Measurements from ENCODE around the gene MAP7.
"Not testable (repeated sequence)": the region's sequence is repeated elsewhere in the genome, so short reads cannot be mapped to it uniquely, and the experiment has no call there.

Gene MAP7

GRCh38 chr6:136412410-136412809 lies 137.8 kb downstream of the MAP7 start:
- DNase-seq: no peak

DNA sequence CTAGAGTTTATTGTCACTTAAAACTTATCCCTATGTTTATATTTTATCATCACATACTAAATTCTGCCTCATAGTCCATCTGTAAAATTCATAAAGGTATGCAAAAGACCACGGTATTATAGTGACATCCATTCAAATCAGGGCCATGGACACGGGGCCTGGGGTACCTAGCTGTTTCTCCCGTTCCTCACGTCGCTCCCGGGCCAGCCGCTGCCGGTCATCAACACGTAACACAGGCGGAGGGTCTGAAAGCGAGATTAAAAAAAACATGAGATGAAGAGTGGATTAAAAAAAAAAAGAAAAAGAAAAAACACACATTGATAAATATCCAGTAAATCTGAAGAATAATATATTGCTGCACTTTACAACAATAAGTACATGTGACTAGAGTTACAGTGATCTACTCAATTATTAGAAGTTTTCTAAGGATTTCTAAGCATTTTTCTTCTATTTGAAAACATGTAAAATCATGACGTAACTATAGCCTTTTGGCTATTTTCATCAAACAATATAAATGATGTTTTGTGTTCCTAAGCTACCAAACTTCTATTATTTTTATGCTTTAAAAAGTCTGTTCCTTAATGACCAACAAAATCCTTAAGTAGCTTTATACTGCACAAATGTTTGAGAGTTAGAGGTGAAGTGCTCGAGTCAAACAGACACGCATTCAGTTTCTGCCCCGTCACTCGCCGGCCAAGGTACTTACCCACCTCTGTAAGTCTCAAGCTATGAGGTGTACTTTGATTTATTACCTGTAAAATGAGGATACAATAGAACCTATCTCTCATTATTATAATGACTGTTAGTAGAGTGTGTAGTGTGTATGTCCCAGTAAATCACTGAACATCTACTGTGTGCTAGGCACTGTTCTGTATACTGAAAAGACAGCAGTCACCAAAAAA lies 138.5 kb downstream of the MAP7 start:
- no peak for DNase-seq

GRCh38 chr6:136411025-136411325 lies 139.2 kb downstream of the MAP7 start:
- no peak for DNase-seq

- no peak for DNase-seq
Observed at GRCh38 chr6:136410201-136411024, 139.8 kb downstream of the MAP7 start.

- DNase-seq: no peak
Observed at GRCh38 chr6:136409597-136409996, 140.6 kb downstream of the MAP7 start.

DNA sequence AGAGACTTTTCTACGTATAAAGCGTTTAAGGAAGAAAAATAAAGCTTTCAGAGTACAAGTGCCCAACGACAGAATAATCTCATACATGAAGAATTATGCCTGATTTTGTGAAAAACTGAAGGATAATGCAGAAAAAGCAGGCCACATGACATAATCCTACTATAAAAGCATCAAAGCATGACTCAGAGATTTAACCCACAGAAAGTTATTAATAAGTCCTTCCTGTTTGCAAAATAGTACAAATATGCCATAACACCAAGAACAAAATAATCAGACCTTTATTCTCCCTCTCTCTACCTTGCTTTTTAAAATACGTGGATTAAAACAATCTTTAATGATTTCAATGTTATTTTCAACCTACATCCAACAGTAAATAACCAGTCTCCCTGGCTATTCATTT lies 142.0 kb downstream of the MAP7 start:
- no peak for DNase-seq

DNA sequence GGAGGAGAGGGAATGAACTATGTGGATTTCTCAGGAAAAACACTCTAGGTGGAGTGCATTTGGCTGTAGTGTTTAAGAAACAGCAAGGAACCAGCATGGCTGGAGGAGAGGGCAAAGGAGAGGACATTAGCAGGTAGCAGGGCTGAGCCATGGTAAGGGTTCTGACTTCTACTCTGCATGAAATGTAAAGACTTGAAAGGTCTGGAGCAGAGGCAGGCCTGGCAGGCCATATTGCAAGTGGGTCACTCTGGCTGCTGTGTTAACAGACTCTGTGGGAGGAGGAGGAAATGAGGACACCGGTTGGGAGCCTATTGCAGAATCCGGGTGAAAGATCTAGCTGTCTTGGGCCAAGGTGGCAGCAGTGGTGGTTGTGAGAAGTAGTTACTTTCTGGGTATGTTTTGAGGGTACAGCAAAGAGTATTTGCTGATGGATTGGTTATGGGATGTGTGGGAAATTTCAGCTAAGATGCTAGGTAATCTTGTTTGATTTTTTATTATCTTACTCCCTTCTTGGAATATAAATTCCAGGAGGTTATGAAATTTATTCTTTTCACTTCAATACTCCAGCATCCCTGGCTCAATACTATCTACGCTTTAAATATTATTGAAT lies 144.7 kb downstream of the MAP7 start:
- DNase-seq: no peak

GRCh38 chr6:136404627-136405419 lies 145.4 kb downstream of the MAP7 start:
- no peak for DNase-seq

GRCh38 chr6:136404007-136404406 lies 146.2 kb downstream of the MAP7 start:
- DNase-seq: no peak

DNA sequence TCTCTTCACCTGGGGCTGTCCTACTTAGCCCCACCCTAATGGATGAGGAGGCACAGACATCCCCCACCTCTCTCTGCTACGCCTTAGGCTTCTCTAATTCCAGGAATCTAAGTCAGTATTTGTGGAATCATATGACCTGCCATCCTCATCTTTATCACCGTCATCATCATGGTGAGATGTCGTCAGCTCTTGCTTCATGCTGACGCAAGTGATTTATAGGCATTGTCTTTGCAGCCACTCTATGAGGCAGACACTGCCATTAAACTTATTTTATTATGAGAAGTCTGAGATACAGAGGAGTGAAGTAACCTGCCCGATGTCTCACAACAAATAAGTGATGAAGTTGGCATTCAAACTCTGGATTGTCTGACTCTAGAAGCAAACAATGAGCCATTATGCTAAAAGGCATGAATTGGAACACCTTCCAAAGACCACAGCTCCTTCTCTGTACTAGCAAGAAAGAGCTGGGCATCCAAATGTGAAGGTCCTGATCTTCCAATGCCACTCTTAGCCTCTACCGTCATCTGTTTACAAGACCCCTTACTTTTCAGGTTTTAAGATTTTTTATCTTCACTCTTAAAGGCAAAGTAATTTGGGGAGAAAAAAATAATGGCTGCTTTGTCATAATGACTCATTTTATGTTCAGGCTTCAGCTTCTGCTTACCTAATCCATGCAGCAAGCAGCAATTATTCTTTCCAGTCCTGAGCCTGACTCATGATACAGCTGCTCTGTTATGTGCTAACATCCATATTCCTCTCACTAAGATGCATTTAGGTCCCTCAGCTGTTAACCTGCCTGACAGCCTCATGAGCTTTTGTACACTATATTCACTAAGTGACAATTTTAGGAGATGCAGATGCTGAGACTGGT lies 146.9 kb downstream of the MAP7 start:
- DNase-seq: no peak

- DNase-seq: no peak
Observed at GRCh38 chr6:136401749-136402148, 148.5 kb downstream of the MAP7 start.

GRCh38 chr6:136401236-136401635 lies 149.0 kb downstream of the MAP7 start:
- not testable (repeated sequence) for DNase-seq

DNA sequence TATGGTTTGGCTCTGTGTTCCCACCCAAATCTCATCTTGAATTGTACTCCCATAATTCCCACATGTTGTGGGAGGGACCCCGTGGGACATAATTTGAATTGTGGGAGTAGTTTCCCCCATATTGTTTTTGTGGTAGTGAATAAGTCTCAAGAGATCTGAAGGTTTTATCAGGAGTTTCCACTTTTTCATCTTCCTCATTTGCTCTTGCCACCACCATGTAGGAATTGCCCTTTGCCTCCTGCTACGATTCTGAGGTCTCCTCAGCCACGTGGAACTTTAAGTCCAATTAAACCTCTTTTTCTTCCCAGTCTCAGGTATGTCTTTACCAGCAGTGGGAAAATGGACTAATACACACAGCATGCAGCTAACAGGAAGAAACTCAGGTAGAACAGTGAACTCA lies 151.8 kb downstream of the MAP7 start:
- no peak for DNase-seq

DNA sequence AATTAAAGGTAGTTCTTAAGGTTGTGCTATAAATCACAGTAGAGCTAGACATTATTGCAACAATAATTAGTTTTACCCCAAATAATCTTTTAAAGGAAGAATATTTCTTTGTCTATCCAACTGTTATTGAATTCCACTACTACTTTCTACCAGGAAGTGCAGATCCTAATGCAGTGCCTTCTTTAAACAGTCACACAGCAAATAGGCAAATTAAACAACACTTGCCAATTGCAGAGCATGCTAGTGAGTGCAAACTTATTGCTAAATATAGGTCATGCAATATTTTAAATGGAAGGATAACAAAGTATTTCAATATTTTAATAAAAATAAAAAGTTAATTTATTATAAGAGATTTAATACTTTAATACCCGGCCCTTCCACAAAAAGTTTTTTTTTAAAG lies 153.3 kb downstream of the MAP7 start:
- DNase-seq: no peak

GRCh38 chr6:136390959-136391358 lies 159.3 kb downstream of the MAP7 start:
- not testable (repeated sequence) for DNase-seq

- no peak for DNase-seq
Observed at GRCh38 chr6:136387316-136387715, 162.9 kb downstream of the MAP7 start.

GRCh38 chr6:136383268-136383937 lies 166.8 kb downstream of the MAP7 start:
- no peak for DNase-seq

DNA sequence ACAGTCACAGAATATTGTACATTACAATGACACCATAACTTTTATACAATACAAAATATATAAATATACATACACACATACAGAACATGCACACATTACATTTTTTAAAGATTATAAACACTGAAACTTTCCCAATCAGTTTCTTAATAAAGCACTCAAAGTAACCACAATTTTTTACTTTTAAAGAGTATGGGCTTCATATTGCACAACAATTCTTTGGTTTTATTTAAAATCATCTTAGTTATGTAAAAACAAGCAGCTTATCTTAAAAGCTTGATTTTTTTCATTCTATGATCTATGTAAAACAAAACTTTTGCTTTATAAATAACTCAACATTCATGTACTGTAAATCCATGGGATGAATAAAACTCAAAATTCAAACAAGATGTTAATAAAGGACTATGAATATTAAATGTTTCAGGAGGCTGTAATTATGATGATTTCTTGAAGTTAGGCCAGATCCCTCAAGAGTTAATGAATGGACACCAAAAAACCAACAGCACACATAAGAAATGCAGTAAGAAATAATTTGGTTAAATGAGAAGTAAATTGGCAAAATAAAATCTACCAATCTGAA lies 167.5 kb downstream of the MAP7 start:
- DNase-seq: no peak

- DNase-seq: no peak
Observed at GRCh38 chr6:136378888-136379287, 171.3 kb downstream of the MAP7 start.

DNA sequence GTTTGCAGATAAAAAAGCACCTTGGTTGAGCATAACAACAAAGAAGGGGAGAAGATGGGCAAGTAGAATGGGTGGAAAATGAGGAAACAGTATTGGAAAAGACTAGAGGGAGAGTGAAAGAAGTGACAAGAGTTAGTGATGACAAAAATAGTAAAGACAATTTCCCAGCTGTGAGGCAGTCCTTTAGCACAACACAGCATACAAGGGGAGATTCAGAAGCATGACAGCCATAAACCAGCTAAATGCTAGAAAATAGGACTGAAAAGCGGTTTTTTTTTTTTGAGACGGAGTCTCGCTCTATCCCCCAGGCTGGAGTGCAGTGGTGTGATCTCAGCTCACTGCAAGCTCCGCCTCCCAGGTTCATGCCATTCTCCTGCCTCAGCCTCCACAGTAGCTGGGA lies 174.4 kb downstream of the MAP7 start:
- not testable (repeated sequence) for DNase-seq

DNA sequence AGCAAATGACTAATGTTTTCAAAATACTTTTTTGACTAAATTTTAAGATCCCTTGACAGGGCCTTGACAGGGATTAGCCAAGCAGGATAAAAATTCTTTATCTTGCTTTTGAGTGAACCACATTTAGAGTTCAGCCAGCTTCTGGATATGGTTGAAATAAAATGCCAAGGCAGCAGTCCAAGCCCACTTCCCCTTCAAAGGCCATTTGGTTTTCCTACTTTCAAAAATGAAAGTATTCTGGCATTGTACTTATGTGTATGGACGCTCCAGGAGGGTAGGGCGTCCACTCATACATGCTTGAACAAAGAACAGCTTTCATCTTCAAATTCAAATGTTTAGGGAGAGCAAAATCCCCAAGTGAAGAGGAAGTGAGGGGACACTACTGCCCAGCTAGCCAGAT lies 178.3 kb downstream of the MAP7 start:
- DNase-seq: no peak

All from stimulated activated CD4-positive, alpha-beta T cell treated with anti-CD3 and anti-CD28 coated beads, Interleukin-12 subunit alpha, Interleukin-12 subunit beta, amount 100 ng/mL, for 4 hours (primary cell).